OCI-LY3 (cell line): ENCODE results near the gene PSMG3.

Experiments
- CTCF ChIP-seq: fragments of 200-600, 300-600 bp; sonication (generic); IDR thresholded peaks from 2 replicates; pipeline ENCODE4 v1.5.1; 2014; ENCODE audit warnings: antibody characterized with exemption, low read length, low read depth
- EZH2phosphoT487 ChIP-seq: fragments of 200-600 bp; shearing (Covaris generic); IDR thresholded peaks from 2 replicates; pipeline ENCODE4 v1.6.1; 2018; ENCODE audit warnings: antibody characterized with exemption, mixed run types, low read depth

GRCh38 chr7:1544178-1544895 is 25.5 kb downstream of the PSMG3 start:
- TF ChIP-seq CTCF (no peak), EZH2phosphoT487 (no peak)
